Testis (tissue), 2 donors: ENCODE measurements around the gene SDK2.

Source experiments
- POLR2A ChIP-seq: fragments of 450-650 bp; IDR thresholded peaks from one replicate; pipeline ENCODE4 v1.6.1; 2017; ENCODE audit warnings: antibody characterized with exemption, mild to moderate bottlenecking, moderate library complexity
- TF ChIP-seq, protein P1 (sequence below), 3 experiments: fragments of 450-650 bp in 2 of 3; fragments of 200-600 bp in 1 of 3; sonication (generic) in 1 of 3; IDR thresholded peaks; one replicate each; pipeline ENCODE4 v1.5.1; 2016 to 2019; ENCODE audit warnings: antibody characterized with exemption in 3 of 3, mild to moderate bottlenecking in 2 of 3, moderate library complexity in 1 of 3

DNA sequence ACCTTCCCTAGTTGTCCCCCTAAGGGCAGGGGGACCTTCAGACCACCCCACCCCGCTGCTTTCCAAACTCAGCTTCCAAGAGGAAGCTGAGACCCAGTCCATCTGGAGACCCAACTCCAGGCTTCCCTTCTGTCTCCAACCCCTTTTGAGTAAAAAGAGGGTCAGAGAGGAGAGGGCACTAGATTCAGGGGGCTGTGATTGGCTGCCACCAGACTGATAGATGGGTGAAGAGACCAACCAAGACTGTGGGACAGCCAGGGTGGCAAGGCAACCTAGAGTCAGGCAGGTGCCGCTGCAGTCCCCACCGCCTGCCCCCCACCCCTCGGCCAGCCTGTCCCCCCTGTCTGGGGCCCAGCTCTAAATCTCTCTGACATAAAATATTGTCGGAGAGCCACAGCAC, 92.5 kb downstream of the SDK2 start:
- TF ChIP-seq, protein P1, sequence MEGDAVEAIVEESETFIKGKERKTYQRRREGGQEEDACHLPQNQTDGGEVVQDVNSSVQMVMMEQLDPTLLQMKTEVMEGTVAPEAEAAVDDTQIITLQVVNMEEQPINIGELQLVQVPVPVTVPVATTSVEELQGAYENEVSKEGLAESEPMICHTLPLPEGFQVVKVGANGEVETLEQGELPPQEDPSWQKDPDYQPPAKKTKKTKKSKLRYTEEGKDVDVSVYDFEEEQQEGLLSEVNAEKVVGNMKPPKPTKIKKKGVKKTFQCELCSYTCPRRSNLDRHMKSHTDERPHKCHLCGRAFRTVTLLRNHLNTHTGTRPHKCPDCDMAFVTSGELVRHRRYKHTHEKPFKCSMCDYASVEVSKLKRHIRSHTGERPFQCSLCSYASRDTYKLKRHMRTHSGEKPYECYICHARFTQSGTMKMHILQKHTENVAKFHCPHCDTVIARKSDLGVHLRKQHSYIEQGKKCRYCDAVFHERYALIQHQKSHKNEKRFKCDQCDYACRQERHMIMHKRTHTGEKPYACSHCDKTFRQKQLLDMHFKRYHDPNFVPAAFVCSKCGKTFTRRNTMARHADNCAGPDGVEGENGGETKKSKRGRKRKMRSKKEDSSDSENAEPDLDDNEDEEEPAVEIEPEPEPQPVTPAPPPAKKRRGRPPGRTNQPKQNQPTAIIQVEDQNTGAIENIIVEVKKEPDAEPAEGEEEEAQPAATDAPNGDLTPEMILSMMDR (IDR thresholded peaks at IDR 0.05), result no peak
- TF ChIP-seq POLR2A, result no peak
